Stromal cell of bone marrow (primary cell): ENCODE results near the gene CAB39.
"Not testable (repeated sequence)": the region's sequence is repeated elsewhere in the genome, so short reads cannot be mapped to it uniquely, and the experiment has no call there.

Source experiments
- DNase-seq: peaks from one replicate; pipeline ENCODE4 v3.0.0-alpha.2; 2012; ENCODE audit warnings: low read depth

The CAB39 gene

GRCh38 chr2:230715201-230715600 is 2.6 kb downstream of the CAB39 start:
- no peak for DNase-seq

DNA sequence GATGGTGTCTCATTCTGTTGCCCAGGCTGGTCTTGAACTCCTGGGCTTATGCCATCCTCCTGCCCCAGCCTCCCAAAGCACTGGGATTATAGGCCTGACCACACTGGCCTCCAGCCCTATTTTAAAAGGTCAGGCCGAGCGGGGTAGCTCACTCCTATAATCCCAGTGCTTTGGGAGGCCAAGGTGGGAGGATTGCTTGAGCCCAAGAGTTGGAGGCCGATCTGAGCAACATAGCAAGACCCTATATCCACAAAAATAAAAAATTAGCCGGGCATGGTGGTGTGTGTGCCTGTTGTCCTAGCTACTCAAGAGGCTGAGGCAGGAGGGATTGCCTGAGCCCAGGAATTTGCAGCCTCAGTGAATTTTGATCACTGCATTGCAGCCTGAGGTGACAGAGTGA is 3.9 kb downstream of the CAB39 start:
- DNase-seq = no peak

DNA sequence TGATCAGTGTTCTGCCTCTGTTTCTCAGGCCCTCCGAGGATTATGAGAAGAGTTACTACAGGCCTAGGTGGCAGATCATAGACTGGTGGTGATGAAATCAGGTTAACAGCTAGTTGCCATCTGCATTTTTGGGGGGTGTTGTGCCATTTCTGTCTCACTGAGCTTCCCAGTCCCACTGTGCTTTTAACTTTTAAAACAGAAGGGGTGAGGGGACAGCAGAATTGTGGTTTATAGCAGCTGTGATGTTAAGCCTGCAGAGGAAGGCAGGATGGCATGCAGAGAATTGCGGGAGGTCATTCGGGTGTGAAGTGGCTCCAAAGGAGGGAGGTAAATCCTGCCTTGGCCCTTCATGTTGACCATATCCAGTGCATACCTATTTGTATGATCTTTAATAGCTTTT is 5.0 kb downstream of the CAB39 start:
- no peak for DNase-seq

DNA sequence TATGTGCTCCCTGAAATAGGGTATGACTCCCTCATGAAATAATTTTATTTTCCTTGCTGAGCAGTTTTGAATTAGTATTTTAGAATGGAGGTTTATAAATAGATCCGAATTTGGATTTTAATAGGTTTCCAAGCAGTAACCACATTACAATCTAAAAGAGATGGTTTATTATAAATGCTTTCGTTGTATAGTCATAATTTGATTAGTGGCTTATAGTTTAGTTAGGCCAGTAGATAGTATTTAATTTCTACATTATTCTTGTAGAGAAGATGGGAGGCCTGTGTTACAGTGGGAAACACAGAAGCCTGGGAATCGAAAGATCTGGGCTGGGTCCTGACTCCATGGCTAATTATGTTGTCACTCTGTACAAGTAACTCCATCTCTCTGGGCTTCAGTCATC is 6.7 kb downstream of the CAB39 start:
- DNase-seq = no peak

DNA sequence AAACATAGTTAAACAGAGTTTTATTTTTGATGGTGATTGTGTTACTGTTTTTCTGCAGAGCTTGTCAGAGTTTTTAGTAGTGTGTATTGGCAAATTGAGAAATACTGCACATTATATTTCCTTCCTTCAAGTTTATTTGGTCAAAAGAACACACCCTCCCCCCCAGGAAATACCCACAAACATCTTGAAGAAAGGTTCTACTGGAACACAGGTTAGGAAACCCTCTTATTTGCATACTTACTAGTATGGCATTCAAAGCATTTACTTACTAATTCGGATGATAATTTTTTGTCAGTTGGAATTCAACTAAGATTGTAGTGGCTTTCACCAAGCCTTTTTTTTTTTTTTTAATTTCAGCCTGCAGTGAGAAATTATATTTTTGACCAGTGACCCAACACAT is 9.1 kb downstream of the CAB39 start:
- no peak for DNase-seq

DNA sequence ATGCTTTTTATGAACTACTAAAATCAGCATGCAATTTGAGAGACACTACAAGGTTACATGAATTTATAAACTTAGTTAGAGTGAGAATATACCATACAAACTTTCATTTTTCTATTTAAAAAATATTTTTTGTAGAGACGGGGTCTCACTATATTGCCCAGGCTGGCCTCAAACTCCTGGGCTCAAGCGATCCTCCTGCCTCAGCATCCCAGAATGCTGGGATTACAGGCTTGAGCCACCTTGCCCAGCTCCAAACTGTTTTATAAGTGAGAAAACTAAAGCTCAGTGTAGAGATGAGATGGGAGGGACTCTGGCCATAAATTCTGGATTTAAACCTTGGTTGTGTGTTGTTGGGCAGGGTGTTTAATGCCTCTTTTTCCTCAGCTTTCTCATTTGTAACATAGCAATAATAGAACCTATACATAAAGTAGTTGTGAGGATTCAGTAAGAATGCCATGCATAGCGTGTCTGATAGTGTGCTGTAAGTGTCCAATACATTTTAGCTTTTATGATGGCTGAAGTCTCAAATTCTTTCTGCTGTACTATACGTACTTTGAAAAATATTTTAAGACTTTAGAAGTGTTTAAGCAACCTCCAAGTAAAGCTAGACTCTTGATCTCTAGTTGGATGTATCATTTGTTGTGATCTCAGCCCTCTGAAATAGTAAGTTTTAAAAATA is 9.7 kb downstream of the CAB39 start:
- DNase-seq = no peak

DNA sequence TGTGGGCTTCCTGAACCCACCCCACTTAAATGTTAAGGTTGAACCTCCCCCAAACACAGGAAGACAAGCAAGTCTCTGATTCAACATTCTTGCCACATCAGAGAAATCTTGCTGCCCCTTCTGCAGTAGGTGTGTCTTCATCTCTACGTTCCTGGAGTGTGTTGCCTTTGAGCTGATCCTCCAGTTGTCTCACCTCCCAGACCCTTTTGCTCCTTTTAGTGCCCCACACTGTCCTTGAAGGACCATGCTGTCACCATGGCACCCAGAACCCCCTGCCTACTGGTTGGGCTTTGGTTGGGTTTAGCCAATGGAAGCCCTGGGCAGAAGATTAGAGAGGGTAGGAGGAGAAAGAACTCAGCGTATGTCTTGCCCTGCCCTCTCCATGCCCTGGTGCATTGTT is 10.7 kb downstream of the CAB39 start:
- DNase-seq = no peak

- DNase-seq = not testable (repeated sequence)
These were observed 12.3 kb downstream of the CAB39 start for GRCh38 chr2:230724957-230725356.

DNA sequence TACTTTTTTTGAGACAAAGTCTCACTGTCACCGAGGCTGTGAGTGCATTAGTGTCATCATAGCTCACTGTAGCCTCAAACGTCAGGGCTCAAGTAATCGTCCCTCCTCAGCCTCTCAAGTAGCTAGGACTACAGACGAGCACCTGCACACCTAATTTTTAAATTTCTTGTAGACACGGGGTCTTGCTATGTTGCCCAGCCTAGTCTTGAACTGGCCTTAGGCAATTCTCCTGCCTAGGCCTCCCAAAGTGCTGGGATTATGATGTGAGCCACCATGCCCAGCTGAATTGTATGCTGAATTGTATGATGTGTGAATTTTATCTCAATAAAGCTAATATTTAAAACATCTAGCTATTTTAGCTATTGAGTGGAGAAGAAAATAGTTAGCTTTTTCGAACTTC is 18.9 kb downstream of the CAB39 start:
- DNase-seq = no peak

DNA sequence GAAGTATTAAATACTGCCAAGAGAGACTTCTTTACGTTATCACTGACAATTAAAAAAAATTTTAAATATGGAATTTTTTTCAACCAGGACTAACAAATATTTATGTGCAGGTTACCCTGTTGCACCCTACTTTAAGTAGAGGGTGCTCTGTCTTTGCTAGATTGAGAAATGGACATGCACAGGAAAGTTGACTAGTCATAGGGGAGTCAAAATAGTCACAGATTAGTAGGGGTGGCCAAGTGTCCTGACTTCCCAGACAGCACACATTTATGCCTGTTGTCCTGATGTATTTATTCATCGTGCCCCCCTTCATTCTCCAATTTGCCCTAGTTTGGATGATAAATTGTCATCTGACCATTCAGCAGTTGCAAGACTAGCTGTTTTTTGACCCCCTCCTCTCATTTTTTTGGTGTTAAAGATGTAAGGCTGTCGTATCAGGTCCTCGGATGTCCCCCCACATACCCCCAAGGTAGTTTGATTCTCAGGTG is 20.3 kb downstream of the CAB39 start:
- no peak for DNase-seq

GRCh38 chr2:230734247-230735175 is 21.9 kb downstream of the CAB39 start:
- no peak for DNase-seq

DNA sequence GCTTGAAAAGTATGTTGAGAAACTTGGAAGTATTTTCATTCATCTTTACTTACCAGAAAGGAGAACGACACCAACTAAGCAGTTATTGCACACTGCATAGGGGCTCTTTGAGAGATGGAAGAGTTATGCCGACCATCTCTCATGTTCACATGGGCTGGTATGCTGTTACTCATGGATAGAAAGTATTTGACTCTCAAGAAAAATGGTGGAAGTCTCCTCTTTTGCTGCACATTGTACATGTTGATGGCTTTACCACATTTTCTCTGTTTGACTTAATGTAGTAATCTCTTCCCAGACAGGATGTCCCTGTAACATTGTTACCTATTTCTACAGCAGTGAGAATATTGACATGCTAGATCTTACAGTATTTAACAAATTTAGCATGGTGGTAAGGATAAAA is 23.2 kb downstream of the CAB39 start:
- no peak for DNase-seq

- no peak for DNase-seq
These were observed 24.7 kb downstream of the CAB39 start for GRCh38 chr2:230737300-230737699.

GRCh38 chr2:230737791-230738226 is 25.2 kb downstream of the CAB39 start:
- no peak for DNase-seq

- no peak for DNase-seq
These were observed 25.8 kb downstream of the CAB39 start for GRCh38 chr2:230738391-230738811.

- no peak for DNase-seq
These were observed 26.3 kb downstream of the CAB39 start for GRCh38 chr2:230738924-230739323.

GRCh38 chr2:230739961-230740360 is 27.3 kb downstream of the CAB39 start:
- DNase-seq = no peak

GRCh38 chr2:230742781-230743180 is 30.1 kb downstream of the CAB39 start:
- no peak for DNase-seq

DNA sequence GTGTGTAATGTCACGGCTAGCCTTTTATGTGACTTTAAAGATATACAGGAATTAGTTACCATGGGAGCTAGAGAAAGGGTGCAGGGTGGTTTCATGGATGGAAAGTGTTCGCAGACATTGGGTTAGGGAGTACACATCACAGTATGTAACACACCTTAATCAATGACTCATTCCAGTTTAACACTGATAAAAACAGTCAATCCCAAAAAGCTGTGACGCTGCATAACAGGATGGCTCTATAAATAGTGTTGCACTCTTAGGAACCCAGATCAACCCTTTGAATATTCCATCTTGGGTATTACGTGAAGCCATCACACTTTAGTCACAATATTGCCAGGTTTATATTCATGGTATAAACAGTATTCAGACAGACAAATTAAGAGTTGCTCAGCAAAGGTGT is 33.6 kb downstream of the CAB39 start:
- no peak for DNase-seq

- DNase-seq = no peak
These were observed 35.4 kb downstream of the CAB39 start for GRCh38 chr2:230748087-230748486.

- DNase-seq = no peak
These were observed 36.5 kb downstream of the CAB39 start for GRCh38 chr2:230749111-230749510.

DNA sequence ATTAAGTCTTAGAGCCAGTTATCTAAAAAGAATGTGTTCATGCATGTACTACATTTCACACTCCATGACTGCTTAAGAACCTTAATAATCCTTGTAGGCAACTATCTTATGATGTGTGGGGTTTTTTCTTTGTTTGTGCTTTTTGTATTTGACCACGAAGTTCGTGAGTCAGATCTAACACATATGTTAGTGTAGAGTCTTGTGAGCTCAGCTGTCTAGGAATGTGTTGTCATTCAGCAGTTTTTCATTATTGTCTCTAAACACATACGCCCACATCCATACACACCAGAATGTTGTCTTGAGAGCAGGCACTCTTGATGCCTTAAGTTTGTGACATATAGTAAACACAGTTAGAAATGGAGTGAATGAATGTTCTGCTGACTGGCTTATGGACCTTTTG is 38.4 kb downstream of the CAB39 start:
- DNase-seq = peak; percentile 32

DNA sequence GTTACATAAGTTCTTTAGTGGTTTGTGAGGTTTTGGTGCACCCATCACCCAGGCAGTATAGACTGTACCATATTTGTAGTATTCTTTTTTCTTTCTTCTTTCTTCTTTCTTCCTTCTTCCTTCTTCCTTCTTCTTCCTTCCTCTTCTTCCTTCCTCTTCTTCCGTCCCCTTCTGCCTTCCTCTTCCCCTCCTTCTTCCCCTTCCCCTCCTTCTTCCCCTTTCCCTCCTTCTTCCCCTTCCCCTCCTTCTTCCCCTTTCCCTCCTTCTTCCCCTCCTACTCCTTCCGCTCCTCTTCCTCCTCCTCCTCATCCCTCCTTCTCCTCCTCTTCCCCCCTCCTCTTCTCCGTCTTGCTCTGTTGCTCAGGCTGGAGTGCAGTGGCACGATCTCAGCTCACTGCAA is 41.6 kb downstream of the CAB39 start:
- DNase-seq = no peak
